HEK293T (cell line): Measurements from ENCODE around the gene SDR42E1.

ENCODE experiments used
- ELF4 ChIP-seq: fragments of 450-650 bp; IDR thresholded peaks from 2 replicates; pipeline ENCODE4 v1.6.1; 2017; ENCODE audit warnings: antibody characterized with exemption
- FOXM1 ChIP-seq: fragments of 450-650 bp; IDR thresholded peaks from 2 replicates; pipeline ENCODE4 v1.6.1; 2017; ENCODE audit warnings: mild to moderate bottlenecking, borderline replicate concordance
- L3MBTL2 ChIP-seq: fragments of 450-650 bp; conservative IDR thresholded peaks from 2 replicates; pipeline ENCODE4 v1.6.1; 2016; ENCODE audit warnings: mild to moderate bottlenecking

GRCh38 chr16:82047374-82047773 is 36.1 kb upstream of the SDR42E1 start:
- no peak for TF ChIP-seq ELF4
- no peak for TF ChIP-seq L3MBTL2
- no peak for TF ChIP-seq FOXM1
